GM19468 (cell line): ENCODE measurements around the gene SORBS1.

Source experiments
- ATAC-seq: cut with Tn5 transposase; IDR thresholded peaks from one replicate; pipeline ENCODE4 v1.9.1; 2021; ENCODE audit warnings: mild to moderate bottlenecking, moderate library complexity, moderate number of reproducible peaks; ENCODE audit not compliant: unreplicated experiment; ENCODE audit errors: extremely low read depth

The SORBS1 gene

GRCh38 chr10:95518455-95519452 is 42.4 kb downstream of the SORBS1 start:
- ATAC-seq: no peak

DNA sequence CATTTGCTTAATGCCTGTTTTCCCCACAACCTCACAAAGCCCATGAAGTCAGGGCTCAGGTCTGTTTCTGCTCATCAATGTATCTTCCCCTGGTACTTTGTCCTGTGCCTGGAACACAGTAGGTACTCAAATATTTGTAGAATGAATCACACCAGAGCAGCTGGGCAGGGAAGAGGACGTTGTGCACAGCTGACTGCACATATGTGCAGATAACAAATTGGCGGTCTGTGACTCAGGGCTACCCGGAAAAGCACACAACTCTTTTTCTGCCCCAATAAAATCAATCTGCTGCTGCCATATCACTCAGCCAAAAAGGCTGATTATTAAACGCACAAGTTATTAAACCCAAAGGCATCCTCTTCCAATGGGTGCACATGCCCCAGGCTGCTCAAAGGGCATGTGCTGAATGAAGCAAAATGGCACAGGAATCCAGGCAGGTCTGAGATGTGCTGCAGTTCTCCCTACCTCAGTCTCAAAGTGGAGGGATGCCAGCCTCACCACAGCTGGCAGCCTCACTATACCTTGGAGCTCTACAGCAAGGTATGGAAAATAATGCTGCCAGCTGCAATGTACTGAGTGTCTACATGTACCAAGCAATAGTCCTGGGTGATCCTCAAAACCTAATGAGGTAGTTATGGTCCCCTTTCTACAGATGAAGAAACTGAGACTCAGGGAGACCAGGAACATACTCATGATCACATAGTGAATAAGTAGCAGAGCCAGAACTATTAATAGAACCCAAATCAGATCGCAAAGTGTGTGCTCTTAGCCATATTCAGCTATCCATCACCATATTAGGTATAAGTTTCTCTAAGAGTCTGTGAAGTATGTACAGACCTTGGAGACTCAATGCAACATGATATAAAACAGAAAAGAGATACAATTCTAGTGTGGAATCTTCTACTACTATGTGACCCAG is 43.4 kb downstream of the SORBS1 start:
- no peak for ATAC-seq

- ATAC-seq: no peak
Observed at GRCh38 chr10:95516774-95517373, 44.3 kb downstream of the SORBS1 start.

DNA sequence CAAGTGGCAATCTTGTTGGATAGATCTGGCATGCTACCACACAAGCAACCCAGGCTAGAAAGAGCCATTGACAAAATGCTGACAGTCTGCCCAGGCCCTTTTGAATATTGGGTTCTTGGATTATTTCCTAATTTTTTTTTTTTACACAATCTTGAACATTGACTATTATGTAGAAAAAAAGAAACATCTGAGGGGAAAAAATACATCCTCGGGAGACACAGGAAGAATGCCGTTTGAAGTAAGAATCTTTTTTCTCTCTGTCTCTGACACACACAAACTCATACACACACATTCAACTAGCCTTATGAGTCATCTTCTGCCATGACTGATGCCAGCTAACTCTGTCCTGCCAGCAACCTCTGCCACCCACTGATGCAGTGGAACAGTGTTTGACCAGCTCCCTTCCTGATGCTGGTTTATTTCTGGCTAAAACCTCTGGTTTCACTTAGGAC is 47.2 kb downstream of the SORBS1 start:
- no peak for ATAC-seq

GRCh38 chr10:95513008-95513589 is 48.1 kb downstream of the SORBS1 start:
- ATAC-seq: no peak

- no peak for ATAC-seq
Observed at GRCh38 chr10:95511314-95511713, 49.9 kb downstream of the SORBS1 start.

DNA sequence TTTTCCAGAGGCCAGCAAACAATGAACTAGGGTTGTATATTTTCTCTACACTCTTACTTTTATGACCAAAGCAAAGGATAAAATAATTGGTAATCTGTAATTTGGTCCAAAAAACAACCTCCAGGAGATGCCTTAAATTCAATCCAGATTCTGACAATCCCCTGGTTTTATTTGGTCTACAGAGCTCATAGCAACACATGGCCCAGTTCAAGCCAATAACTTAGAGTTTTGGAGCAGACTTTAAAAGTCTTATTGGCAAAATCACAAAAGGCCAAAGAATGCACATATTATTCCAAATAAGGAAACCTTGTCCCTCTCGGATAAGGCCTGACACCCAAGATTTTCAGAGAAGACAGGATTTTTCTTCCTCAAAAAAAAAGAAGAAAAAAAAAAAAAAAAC is 51.9 kb downstream of the SORBS1 start:
- no peak for ATAC-seq

DNA sequence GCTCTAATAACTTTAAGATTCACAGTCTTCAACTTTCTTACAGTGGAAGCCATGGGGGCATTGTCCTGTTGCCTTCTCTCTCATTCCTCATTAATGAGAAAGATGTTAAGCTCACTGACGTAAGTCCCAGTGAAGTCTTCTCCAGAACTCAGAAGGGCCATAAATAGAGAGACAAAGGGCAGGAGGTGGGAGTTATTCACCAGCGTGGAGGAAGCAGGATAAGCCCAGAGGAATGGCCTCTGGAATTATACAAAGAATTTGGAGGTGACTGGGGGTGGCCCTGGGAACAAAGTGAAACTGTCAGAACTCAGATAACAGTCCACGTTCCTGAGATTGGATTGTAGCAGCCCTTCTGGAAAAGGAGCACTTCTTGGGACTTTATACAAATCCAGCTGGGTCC is 52.4 kb downstream of the SORBS1 start:
- no peak for ATAC-seq

DNA sequence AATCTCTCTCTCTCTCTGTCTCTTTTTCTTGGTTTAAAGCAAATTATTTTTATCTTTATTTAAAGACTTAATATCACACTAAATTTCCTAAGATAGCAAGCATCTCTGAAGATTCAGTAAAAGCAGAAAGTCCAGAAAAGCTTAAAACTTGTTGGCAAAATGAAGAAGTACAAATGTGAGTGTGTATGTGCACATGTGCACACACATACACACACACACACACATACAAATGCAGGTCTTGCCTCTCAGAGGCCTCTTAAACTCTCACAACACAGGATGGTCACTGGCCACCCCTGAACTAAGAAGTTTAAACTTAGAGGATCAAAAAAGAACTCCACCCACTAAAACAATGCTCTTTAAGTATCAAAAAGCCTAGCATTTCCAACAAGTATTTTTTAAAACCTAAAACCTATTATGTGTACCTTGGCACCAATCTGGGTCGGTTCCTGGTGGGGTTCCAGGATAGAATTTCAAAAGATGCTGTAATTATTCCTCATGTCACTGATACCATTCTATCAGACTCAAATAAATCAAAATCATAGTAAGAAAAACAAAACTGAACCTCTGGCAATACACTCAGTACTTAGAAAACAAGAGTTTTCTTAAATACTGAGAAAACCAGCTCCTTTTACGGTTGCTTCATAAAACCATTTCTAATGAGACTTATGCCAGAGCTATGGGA is 55.0 kb downstream of the SORBS1 start:
- no peak for ATAC-seq

GRCh38 chr10:95505641-95506040 is 55.5 kb downstream of the SORBS1 start:
- no peak for ATAC-seq

- ATAC-seq: no peak
Observed at GRCh38 chr10:95505084-95505610, 56.0 kb downstream of the SORBS1 start.

GRCh38 chr10:95504246-95504691 is 56.9 kb downstream of the SORBS1 start:
- no peak for ATAC-seq

DNA sequence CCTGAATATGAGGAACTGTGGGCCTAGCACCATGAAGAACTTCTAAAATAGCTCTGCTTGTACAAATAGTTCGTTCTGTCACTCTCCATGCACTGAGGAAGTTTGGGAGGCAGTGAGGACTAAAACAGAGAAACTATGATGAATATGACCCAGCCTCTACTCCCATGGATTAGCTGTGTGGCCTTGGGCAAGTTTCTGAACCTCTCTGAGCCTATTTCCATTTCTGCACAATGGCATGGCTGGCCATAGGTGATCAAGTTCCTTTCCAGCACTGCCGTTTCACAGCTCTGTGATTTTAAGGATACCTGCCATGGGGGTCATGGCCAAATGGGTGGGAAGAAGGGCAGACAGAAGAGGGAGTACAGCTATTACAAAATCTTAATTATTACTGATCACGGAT is 57.6 kb downstream of the SORBS1 start:
- ATAC-seq: no peak

DNA sequence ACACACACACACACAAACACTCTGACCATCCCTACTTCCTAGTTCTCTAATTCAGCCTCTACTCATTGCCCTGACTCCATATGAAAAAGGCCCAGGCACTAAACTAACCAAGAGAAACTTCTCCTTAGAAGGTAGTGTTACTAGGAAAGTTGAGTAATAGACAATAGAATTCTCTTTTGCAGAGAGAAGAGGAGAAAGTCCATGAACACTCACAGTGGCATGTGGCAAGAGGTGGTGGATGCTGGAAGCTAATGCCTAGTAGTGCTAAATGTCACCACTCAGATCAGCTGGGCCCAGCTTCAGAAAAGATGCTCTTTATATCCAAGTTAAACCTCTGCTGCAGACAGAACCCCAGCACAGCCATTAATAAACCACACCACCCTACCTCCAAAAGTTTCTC is 58.2 kb downstream of the SORBS1 start:
- ATAC-seq: no peak

DNA sequence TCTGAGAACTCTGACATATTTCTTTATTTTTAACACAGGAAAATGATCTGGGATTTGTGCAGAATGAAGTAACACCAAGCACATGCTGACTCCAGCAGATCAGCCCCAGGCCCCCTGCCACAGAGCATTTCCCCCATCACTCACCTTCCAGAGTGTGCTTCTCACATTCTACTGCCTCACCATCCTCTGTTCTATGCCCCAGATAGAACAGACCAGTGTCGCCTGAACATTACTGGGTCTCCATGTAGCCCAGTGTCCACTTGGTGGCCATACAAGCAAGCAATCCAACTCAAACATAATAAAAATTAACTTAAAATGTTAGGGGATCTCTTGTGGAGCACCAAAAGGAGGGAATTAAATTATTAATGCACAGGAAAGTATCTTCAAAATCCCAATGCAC is 58.8 kb downstream of the SORBS1 start:
- ATAC-seq: no peak

- no peak for ATAC-seq
Observed at GRCh38 chr10:95501203-95502094, 59.7 kb downstream of the SORBS1 start.

GRCh38 chr10:95500649-95501048 is 60.5 kb downstream of the SORBS1 start:
- ATAC-seq: no peak

GRCh38 chr10:95500097-95500496 is 61.1 kb downstream of the SORBS1 start:
- no peak for ATAC-seq
